Sigmoid colon (tissue), 4 donors: ENCODE data around the gene CPNE9.

Experiments used
- POLR2A ChIP-seq, 2 donors: fragments of 450-650 bp; IDR thresholded peaks; one replicate each; pipeline ENCODE4 v1.6.1; 2016; ENCODE audit warnings: antibody characterized with exemption in 2 of 2, mild to moderate bottlenecking in 2 of 2, moderate library complexity in 2 of 2
- POLR2AphosphoS5 ChIP-seq, 4 donors: sonication (generic); formaldehyde crosslinking; IDR thresholded peaks; one replicate each; pipeline ENCODE4 v1.6.1; 2017; ENCODE audit warnings: antibody characterized with exemption in 4 of 4
- TF ChIP-seq, protein P1 (sequence below), 4 experiments: fragments of 450-650 bp in 3 of 4; fragments of 200-600 bp in 1 of 4; IDR thresholded peaks; one replicate each; pipeline ENCODE4 v1.5.1; 2016 to 2019; ENCODE audit warnings: antibody characterized with exemption in 4 of 4, mild to moderate bottlenecking in 3 of 4, moderate library complexity in 2 of 4

DNA sequence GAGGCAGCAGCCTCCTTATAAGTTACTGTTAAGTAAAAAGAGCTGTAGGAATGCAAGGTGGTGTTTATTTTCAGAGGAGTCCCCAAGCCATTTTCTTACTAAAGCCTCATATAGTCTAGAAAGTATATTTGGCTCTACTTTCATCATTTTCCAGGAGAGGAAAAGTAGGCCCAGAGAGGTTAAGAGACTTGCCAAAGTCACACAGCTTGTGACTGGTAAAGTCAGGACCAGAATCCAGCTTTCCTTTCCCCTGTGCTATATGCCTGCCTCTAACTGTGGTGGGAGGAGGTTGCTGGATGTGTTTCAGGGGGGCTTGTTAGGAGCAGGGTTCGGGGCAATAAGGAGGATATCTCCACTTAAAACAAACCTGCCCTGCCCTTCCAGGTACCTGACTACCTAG lies 38.9 kb downstream of the CPNE9 start:
- TF ChIP-seq, protein P1, sequence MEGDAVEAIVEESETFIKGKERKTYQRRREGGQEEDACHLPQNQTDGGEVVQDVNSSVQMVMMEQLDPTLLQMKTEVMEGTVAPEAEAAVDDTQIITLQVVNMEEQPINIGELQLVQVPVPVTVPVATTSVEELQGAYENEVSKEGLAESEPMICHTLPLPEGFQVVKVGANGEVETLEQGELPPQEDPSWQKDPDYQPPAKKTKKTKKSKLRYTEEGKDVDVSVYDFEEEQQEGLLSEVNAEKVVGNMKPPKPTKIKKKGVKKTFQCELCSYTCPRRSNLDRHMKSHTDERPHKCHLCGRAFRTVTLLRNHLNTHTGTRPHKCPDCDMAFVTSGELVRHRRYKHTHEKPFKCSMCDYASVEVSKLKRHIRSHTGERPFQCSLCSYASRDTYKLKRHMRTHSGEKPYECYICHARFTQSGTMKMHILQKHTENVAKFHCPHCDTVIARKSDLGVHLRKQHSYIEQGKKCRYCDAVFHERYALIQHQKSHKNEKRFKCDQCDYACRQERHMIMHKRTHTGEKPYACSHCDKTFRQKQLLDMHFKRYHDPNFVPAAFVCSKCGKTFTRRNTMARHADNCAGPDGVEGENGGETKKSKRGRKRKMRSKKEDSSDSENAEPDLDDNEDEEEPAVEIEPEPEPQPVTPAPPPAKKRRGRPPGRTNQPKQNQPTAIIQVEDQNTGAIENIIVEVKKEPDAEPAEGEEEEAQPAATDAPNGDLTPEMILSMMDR (IDR thresholded peaks at IDR 0.05) = no peak
- TF ChIP-seq POLR2AphosphoS5 (IDR thresholded peaks at IDR 0.05) (no peak), POLR2A (IDR thresholded peaks at IDR 0.05) (no peak)
